Fibroblast of the aortic adventitia (primary cell): Measurements from ENCODE around the gene FOLR1. TPM values are rescaled to one million over a fixed set of nuclear protein-coding genes. Genes with fewer than 3 reads are reported as not detected.

Experiments
- DNase-seq: peaks from one replicate; pipeline ENCODE4 v3.0.0-alpha.2; 2010; ENCODE audit warnings: low read depth
- H3K4me3 ChIP-seq: 2 replicates; pipeline ENCODE4 v1.5.1; 2011; ENCODE audit warnings: low read depth, mild to moderate bottlenecking, control low read depth, low read length, moderate library complexity
- CTCF ChIP-seq: IDR thresholded peaks from 2 replicates; pipeline ENCODE4 v1.5.1; 2011; ENCODE audit warnings: mild to moderate bottlenecking, low read length, control low read depth, inconsistent platforms; ENCODE audit not compliant: insufficient read depth
- total RNA-seq: library from RNA; depleted of rRNA; stranded (reverse); fragments of >200 nt; gene quantifications from 2 replicates; pipeline ENCODE4 v1.2.3, GENCODE V29; 2012; ENCODE audit warnings: low replicate concordance

Gene FOLR1
- total RNA-seq, 1 donor, result 0.18 TPM

GRCh38 chr11:72243173-72244059 lies 51.5 kb downstream of the FOLR1 start:
- no peak for DNase-seq
- no peak for TF ChIP-seq CTCF
- no peak overlapping the region for H3K4me3 ChIP-seq

GRCh38 chr11:72244060-72244360 lies 52.1 kb downstream of the FOLR1 start, which contains the start of gene PHOX2A:
TSS of gene PHOX2A (minus strand) at chr11:72244176. CDS start at chr11:72244004, 172 bp downstream.
- no peak for TF ChIP-seq CTCF
- no peak within 1 kb of the TSS for H3K4me3 ChIP-seq
- no peak for DNase-seq

GRCh38 chr11:72244361-72245262 lies 52.7 kb downstream of the FOLR1 start:
- H3K4me3 ChIP-seq, result no peak overlapping the region
- TF ChIP-seq CTCF, result no peak
- no peak for DNase-seq

GRCh38 chr11:72245263-72245816 lies 53.4 kb downstream of the FOLR1 start:
- TF ChIP-seq CTCF, result no peak
- no peak for DNase-seq
- no peak overlapping the region for H3K4me3 ChIP-seq

Other genes with a start within 250 kb of the FOLR1 start
- 1.1 and 2.2 TPM in 2 replicates for gene IL18BP, start 193.2 kb upstream of the FOLR1 start, total RNA-seq
- 134 and 196 TPM in 2 replicates for gene NUMA1, start 111.6 kb upstream of the FOLR1 start, total RNA-seq
- gene LRRC51, start 111.3 kb upstream of the FOLR1 start, total RNA-seq, result 0.98 and 8.9 TPM in 2 replicates
- gene LAMTOR1, start 88.8 kb upstream of the FOLR1 start, total RNA-seq, result 99.0 and 220 TPM in 2 replicates
- not detected in 2 replicates for gene TOMT, start 86.2 kb upstream of the FOLR1 start, total RNA-seq
- gene ANAPC15, start 79.4 kb upstream of the FOLR1 start, total RNA-seq, result 24.5 and 49.5 TPM in 2 replicates
- 0.90 TPM in 1 of 2 replicates, not detected in the other for gene FOLR3, start 56.4 kb upstream of the FOLR1 start, total RNA-seq
- not detected in 2 replicates for gene FOLR2, start 24.7 kb downstream of the FOLR1 start, total RNA-seq
- 27.9 and 54.6 TPM in 2 replicates for gene INPPL1, start 32.6 kb downstream of the FOLR1 start, total RNA-seq
- gene PHOX2A, start 52.0 kb downstream of the FOLR1 start, total RNA-seq, result not detected in 2 replicates
- gene CLPB, start 242.4 kb downstream of the FOLR1 start, total RNA-seq, result 19.5 and 24.0 TPM in 2 replicates